Left ventricle myocardium inferior (tissue), 1 donor: ENCODE results near the gene MATR3. TPM values are rescaled to one million over a fixed set of nuclear protein-coding genes. Genes with fewer than 3 reads are reported as not detected.

Experiments
- DNase-seq: peaks from one replicate; pipeline ENCODE4 v3.0.0-alpha.2; 2020
- H3K27ac ChIP-seq: fragments of 200-600 bp; replicated peaks from 2 replicates; pipeline ENCODE4 v1.8.0; 2021
- H3K27me3 ChIP-seq: fragments of 200-600 bp; 2 replicates; pipeline ENCODE4 v1.8.0; 2021; ENCODE audit warnings: low read depth
- H3K36me3 ChIP-seq: fragments of 200-600 bp; 2 replicates; pipeline ENCODE4 v1.8.0; 2021
- H3K4me1 ChIP-seq: fragments of 200-600 bp; 2 replicates; pipeline ENCODE4 v1.8.0; 2021
- H3K4me3 ChIP-seq: fragments of 200-600 bp; 2 replicates; pipeline ENCODE4 v1.8.0; 2021; ENCODE audit warnings: mild to moderate bottlenecking, moderate library complexity
- H3K9me3 ChIP-seq: fragments of 200-600 bp; replicated peaks from 2 replicates; pipeline ENCODE4 v1.8.0; 2021
- intact Hi-C: fragments of 100-400 bp; cut with micrococcal nuclease; formaldehyde crosslinking; loops from one replicate; pipeline ENCODE4 v1.11.0; 2022
- total RNA-seq: library from RNA; stranded (reverse); fragmentation: NEBNext Ultra II Directional; extraction: Animal tissue kit (Norgen Biotek cat#: 25700); gene quantifications from one replicate; pipeline ENCODE4 v1.2.1, GENCODE V29; 2021
- TF ChIP-seq, protein P1 (sequence below): fragments of 200-600 bp; IDR thresholded peaks from 2 replicates; pipeline ENCODE4 v1.8.0; 2021; ENCODE audit warnings: antibody characterized with exemption, mild to moderate bottlenecking, borderline replicate concordance
- donor health status: DM: no; HTN: yes; CAD: no; lungs with severe emphysema.

Gene MATR3
- total RNA-seq, 1 donor from 2014 or later: 121 TPM

DNA sequence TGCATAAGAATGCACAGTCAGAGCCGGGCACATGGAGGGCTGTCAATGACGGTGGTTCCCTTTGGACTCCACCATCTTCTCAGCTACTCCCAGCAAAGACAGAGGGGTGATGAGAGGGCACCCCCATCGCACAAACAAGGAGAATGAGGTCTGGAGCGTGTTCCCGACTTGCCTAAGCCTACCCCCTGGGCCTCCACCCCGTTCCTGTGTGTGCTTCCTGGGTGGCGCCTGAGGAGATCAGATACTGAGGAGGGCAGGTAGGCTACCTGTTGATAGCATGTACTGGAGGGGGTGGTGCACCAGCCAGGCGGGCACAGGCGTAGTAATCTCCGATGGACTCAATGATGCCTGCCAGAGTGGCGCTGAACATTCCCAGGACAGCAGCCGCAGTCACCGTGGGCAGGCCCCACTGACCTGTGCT is 85.4 kb downstream of the MATR3 start:
- DNase-seq: no peak
- intact Hi-C loops: no loop called here
- H3K27me3 ChIP-seq: no peaks in the 10 kb centered on the region
- no peak overlapping the region for H3K27ac ChIP-seq
- TF ChIP-seq, protein P1, sequence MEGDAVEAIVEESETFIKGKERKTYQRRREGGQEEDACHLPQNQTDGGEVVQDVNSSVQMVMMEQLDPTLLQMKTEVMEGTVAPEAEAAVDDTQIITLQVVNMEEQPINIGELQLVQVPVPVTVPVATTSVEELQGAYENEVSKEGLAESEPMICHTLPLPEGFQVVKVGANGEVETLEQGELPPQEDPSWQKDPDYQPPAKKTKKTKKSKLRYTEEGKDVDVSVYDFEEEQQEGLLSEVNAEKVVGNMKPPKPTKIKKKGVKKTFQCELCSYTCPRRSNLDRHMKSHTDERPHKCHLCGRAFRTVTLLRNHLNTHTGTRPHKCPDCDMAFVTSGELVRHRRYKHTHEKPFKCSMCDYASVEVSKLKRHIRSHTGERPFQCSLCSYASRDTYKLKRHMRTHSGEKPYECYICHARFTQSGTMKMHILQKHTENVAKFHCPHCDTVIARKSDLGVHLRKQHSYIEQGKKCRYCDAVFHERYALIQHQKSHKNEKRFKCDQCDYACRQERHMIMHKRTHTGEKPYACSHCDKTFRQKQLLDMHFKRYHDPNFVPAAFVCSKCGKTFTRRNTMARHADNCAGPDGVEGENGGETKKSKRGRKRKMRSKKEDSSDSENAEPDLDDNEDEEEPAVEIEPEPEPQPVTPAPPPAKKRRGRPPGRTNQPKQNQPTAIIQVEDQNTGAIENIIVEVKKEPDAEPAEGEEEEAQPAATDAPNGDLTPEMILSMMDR: no peak
- no peaks in the 10 kb centered on the region for H3K9me3 ChIP-seq
- peaks cover 12% of the 10 kb centered on the region for H3K4me1 ChIP-seq
- no peaks in the 10 kb centered on the region for H3K36me3 ChIP-seq
- H3K4me3 ChIP-seq: no peak overlapping the region

DNA sequence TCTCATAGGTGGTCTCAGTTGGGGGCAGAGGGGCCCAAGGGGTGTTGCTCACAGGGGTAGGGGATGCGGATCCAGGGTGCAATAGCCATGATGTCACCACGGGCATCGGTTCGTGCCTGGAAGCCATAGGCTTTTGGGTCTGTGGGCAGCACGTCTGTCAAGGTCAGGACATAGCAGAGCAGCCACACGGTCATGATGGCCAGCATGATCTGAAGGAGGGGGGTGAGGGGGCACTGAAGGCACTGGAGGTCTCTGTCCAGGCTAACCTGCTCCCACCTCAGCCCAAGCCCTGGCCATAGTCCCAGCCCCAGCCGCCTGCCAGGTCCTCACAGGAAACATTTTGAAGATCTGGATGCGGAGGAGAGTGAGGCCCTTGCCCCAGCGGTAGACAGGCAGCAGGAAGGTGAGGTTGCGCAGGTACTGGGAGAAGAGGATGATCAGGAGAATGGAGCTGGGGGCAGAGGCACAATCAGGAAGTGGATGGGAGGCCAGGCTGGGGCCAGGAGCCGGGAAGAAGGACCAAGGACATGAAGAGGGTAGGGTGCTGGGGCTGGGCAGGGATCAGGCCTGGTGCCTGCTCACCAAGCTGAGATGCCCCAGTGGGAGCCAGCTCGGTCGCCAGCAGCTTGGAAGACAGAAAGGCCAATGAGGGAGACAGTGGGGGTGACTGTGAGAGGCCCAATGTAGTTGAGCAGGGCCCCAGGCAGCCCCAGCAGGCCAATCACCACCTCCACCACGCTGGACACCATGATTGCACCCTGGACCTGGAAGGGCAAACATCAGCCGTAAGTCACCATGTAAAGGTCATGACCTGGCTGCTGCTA is 86.3 kb downstream of the MATR3 start:
- H3K27me3 ChIP-seq: no peaks in the 10 kb centered on the region
- no peaks in the 10 kb centered on the region for H3K9me3 ChIP-seq
- no peak overlapping the region for H3K27ac ChIP-seq
- H3K36me3 ChIP-seq: no peaks in the 10 kb centered on the region
- no peak overlapping the region for H3K4me3 ChIP-seq
- intact Hi-C loops: no loop called here
- TF ChIP-seq, protein P1: no peak
- peaks cover 10% of the 10 kb centered on the region for H3K4me1 ChIP-seq
- DNase-seq: no peak

Other genes with a start within 250 kb of the MATR3 start
- gene SIL1, start 95.4 kb upstream of the MATR3 start, total RNA-seq: 39.3 TPM
- gene PAIP2, start 48.1 kb downstream of the MATR3 start, total RNA-seq: 148 TPM
- gene SLC23A1, start 89.6 kb downstream of the MATR3 start, total RNA-seq: not detected
- gene MZB1, start 96.2 kb downstream of the MATR3 start, total RNA-seq: 0.58 TPM
- 46.3 TPM for gene PROB1, start 101.4 kb downstream of the MATR3 start, total RNA-seq
- 15.7 TPM for gene SPATA24, start 110.3 kb downstream of the MATR3 start, total RNA-seq
- 14.3 TPM for gene DNAJC18, start 145.8 kb downstream of the MATR3 start, total RNA-seq
- gene ECSCR, start 169.0 kb downstream of the MATR3 start, total RNA-seq: 20.9 TPM
- gene SMIM33, start 177.3 kb downstream of the MATR3 start, total RNA-seq: not detected
- gene STING1, start 189.0 kb downstream of the MATR3 start, total RNA-seq: 55.3 TPM